HepG2 (cell line): Measurements from ENCODE around the gene SLC4A2. TPM values are rescaled to one million over a fixed set of nuclear protein-coding genes. Genes with fewer than 3 reads are reported as not detected.

ENCODE experiments used
- ADNP ChIP-seq: sonication (generic); formaldehyde crosslinking; IDR thresholded peaks from 2 replicates; pipeline ENCODE4 v1.4.0; 2020; ENCODE audit warnings: missing genetic modification reagents
- AKAP8 ChIP-seq: sonication (generic); formaldehyde crosslinking; IDR thresholded peaks from 2 replicates; pipeline ENCODE4 v1.5.1; 2020; ENCODE audit warnings: mild to moderate bottlenecking, missing genetic modification reagents
- ARNT ChIP-seq: fragments of 450-650 bp; IDR thresholded peaks from 2 replicates; pipeline ENCODE4 v1.6.1; 2017
- HNF4A ChIP-seq: sonication (generic); formaldehyde crosslinking; IDR thresholded peaks from 2 replicates; pipeline ENCODE4 v1.4.0; 2020; ENCODE audit warnings: missing genetic modification reagents
- IKZF1 ChIP-seq: fragments of 450-650 bp; IDR thresholded peaks from 2 replicates; pipeline ENCODE4 v1.7.1; 2016
- MAFF ChIP-seq: IDR thresholded peaks from 2 replicates; pipeline ENCODE4 v1.6.1; 2011; ENCODE audit warnings: low read depth, low read length, improper control_type of control experiment
- MLLT10 ChIP-seq: sonication (generic); formaldehyde crosslinking; IDR thresholded peaks from 2 replicates; pipeline ENCODE4 v1.4.0; 2020; ENCODE audit warnings: missing genetic modification reagents
- RBM39 ChIP-seq: fragments of 200-400 bp; formaldehyde crosslinking; IDR thresholded peaks from one replicate; pipeline ENCODE4 v1.6.1; 2018; ENCODE audit warnings: antibody characterized with exemption, mild to moderate bottlenecking, low read depth, low read length; ENCODE audit not compliant: poor library complexity, severe bottlenecking
- RFX5 ChIP-seq: IDR thresholded peaks from 2 replicates; pipeline ENCODE4 v1.6.1; 2011; ENCODE audit warnings: low read depth, low read length, improper control_type of control experiment
- SUZ12 ChIP-seq: fragments of 150-350 bp; IDR thresholded peaks from 2 replicates; pipeline ENCODE4 v1.6.1; 2014; ENCODE audit warnings: low read depth, low read length
- ZKSCAN8 ChIP-seq: IDR thresholded peaks from 2 replicates; pipeline ENCODE4 v1.6.1; 2016; ENCODE audit warnings: borderline replicate concordance, missing genetic modification reagents, missing compliant biosample characterization
- ZNF557 ChIP-seq: sonication (generic); formaldehyde crosslinking; IDR thresholded peaks from 2 replicates; pipeline ENCODE4 v1.4.0; 2020; ENCODE audit warnings: missing genetic modification reagents
- ZNF564 ChIP-seq: sonication (generic); formaldehyde crosslinking; IDR thresholded peaks from 2 replicates; pipeline ENCODE4 v1.8.1; 2023; ENCODE audit warnings: mild to moderate bottlenecking, missing genetic modification reagents
- ZNF674 ChIP-seq: sonication (generic); formaldehyde crosslinking; IDR thresholded peaks from 2 replicates; pipeline ENCODE4 v1.5.0; 2020; ENCODE audit warnings: low read depth, mild to moderate bottlenecking, missing genetic modification reagents
- ZNF737 ChIP-seq: sonication (generic); formaldehyde crosslinking; IDR thresholded peaks from 2 replicates; pipeline ENCODE4 v1.5.0; 2020; ENCODE audit warnings: missing genetic modification reagents, mild to moderate bottlenecking, borderline replicate concordance
- ZNF775 ChIP-seq: sonication (generic); formaldehyde crosslinking; IDR thresholded peaks from 2 replicates; pipeline ENCODE4 v1.4.0; 2020; ENCODE audit warnings: missing genetic modification reagents, mild to moderate bottlenecking, moderate library complexity, borderline replicate concordance
- polyA plus RNA-seq, 8 experiments: library from polyadenylated mRNA; depleted of rRNA in 3 of 8; stranded (reverse) in 7 of 8; unstranded in 1 of 8; fragments of >200 nt; fragmentation: Illumina TruSeq in 4 of 8; extraction: Trizol in 4 of 8; gene quantifications; 2 replicates each; pipeline versions ENCODE4 v1.2.1 to v1.2.3, GENCODE V29; 2011 to 2016; ENCODE audit warnings: low read depth in 4 of 8, missing spikeins in 1 of 8, mixed read lengths in 1 of 8; ENCODE audit not compliant: insufficient read depth in 1 of 8
- total RNA-seq, 5 experiments: library from RNA; depleted of rRNA; stranded (reverse); fragments of >200 nt; fragmentation: Illumina TruSeq; extraction: Trizol; gene quantifications; 2 replicates each; pipeline ENCODE4 v1.2.3, GENCODE V29; 2016; ENCODE audit warnings: low read depth in 1 of 5
- TF ChIP-seq, protein P1 (sequence below): sonication (generic); formaldehyde crosslinking; IDR thresholded peaks from 2 replicates; pipeline ENCODE4 v1.5.0; 2020; ENCODE audit warnings: mild to moderate bottlenecking, missing genetic modification reagents
- TF ChIP-seq, protein P2 (sequence below): sonication (generic); formaldehyde crosslinking; IDR thresholded peaks from 2 replicates; pipeline ENCODE4 v1.9.0; 2021; ENCODE audit warnings: missing genetic modification reagents, mild to moderate bottlenecking, borderline replicate concordance
- TF ChIP-seq, protein P3 (sequence below): sonication (generic); formaldehyde crosslinking; IDR thresholded peaks from 2 replicates; pipeline ENCODE4 v1.4.0; 2020; ENCODE audit warnings: mild to moderate bottlenecking, missing genetic modification reagents
- TF ChIP-seq, protein P4 (sequence below): sonication (generic); formaldehyde crosslinking; IDR thresholded peaks from 2 replicates; pipeline ENCODE4 v1.4.0; 2020; ENCODE audit warnings: missing genetic modification reagents, mild to moderate bottlenecking, borderline replicate concordance
- TF ChIP-seq, protein P5 (sequence below): IDR thresholded peaks from 2 replicates; pipeline ENCODE4 v1.6.1; 2016
- TF ChIP-seq, protein P6 (sequence below): sonication (generic); formaldehyde crosslinking; IDR thresholded peaks from 2 replicates; pipeline ENCODE4 v1.4.0; 2020; ENCODE audit warnings: missing genetic modification reagents; ENCODE audit errors: not compliant biosample characterization

Gene SLC4A2
- total and polyA plus RNA-seq, 2 of the 13 experiments (the other 11 are each of a cell fraction or from before 2014, with no cell fraction given) = 51.9 to 73.4 TPM

DNA sequence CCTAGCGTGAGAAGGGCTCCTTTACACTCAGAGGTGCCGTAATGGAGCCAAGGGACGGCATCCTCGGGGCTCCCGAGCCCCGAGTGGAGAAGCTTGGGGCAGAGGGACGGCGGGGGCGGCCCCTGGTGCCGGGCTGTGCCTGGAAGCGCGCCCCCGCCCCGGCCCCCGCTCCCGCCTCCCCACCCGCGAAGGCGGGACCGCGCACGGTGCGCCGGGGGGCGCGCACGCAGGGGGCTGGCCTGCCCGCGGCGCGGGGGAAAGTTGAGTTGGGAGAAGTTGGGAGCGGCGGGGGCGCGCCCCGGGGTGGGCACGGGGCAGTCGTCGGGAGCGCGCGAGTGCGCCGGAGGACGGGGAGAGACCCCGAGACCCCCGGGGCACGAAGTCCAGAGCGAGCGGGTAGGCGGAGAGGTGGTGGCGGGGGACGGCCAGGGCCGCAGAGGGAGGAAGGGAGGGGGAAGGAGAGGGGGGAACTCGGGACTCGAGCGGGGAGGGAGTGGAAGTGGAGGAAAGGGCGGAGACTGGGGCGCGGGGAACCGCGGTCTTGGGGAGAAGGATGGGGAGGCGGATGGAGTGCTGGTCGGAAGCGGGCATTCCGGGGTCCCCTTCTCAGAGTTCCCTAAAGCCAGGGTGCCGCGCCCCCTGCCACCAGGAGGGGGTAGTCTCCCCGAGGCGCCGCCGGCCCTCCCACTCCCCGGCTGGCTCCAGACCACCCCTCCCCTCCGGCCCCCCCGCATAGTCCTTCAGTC lies at the start of gene SLC4A2 (continued):
- no peak for TF ChIP-seq RFX5
- no peak for TF ChIP-seq ZNF775
- peak; percentile 45; the same call in 1 of the 2 replicates for TF ChIP-seq AKAP8
- no peak for TF ChIP-seq ZNF557 (CRISPR knock-in tag)
- TF ChIP-seq RBM39 = peak; percentile 19
- TF ChIP-seq HNF4A = no peak
- TF ChIP-seq, protein P1, sequence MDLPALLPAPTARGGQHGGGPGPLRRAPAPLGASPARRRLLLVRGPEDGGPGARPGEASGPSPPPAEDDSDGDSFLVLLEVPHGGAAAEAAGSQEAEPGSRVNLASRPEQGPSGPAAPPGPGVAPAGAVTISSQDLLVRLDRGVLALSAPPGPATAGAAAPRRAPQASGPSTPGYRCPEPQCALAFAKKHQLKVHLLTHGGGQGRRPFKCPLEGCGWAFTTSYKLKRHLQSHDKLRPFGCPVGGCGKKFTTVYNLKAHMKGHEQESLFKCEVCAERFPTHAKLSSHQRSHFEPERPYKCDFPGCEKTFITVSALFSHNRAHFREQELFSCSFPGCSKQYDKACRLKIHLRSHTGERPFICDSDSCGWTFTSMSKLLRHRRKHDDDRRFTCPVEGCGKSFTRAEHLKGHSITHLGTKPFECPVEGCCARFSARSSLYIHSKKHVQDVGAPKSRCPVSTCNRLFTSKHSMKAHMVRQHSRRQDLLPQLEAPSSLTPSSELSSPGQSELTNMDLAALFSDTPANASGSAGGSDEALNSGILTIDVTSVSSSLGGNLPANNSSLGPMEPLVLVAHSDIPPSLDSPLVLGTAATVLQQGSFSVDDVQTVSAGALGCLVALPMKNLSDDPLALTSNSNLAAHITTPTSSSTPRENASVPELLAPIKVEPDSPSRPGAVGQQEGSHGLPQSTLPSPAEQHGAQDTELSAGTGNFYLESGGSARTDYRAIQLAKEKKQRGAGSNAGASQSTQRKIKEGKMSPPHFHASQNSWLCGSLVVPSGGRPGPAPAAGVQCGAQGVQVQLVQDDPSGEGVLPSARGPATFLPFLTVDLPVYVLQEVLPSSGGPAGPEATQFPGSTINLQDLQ (CRISPR knock-in tag) = no peak
- no peak for TF ChIP-seq ZNF737 (CRISPR knock-in tag)
- TF ChIP-seq ARNT = no peak
- TF ChIP-seq MLLT10 (CRISPR knock-in tag) = no peak
- no peak for TF ChIP-seq MAFF
- TF ChIP-seq, protein P2, sequence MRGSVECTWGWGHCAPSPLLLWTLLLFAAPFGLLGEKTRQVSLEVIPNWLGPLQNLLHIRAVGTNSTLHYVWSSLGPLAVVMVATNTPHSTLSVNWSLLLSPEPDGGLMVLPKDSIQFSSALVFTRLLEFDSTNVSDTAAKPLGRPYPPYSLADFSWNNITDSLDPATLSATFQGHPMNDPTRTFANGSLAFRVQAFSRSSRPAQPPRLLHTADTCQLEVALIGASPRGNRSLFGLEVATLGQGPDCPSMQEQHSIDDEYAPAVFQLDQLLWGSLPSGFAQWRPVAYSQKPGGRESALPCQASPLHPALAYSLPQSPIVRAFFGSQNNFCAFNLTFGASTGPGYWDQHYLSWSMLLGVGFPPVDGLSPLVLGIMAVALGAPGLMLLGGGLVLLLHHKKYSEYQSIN = no peak
- TF ChIP-seq, protein P3, sequence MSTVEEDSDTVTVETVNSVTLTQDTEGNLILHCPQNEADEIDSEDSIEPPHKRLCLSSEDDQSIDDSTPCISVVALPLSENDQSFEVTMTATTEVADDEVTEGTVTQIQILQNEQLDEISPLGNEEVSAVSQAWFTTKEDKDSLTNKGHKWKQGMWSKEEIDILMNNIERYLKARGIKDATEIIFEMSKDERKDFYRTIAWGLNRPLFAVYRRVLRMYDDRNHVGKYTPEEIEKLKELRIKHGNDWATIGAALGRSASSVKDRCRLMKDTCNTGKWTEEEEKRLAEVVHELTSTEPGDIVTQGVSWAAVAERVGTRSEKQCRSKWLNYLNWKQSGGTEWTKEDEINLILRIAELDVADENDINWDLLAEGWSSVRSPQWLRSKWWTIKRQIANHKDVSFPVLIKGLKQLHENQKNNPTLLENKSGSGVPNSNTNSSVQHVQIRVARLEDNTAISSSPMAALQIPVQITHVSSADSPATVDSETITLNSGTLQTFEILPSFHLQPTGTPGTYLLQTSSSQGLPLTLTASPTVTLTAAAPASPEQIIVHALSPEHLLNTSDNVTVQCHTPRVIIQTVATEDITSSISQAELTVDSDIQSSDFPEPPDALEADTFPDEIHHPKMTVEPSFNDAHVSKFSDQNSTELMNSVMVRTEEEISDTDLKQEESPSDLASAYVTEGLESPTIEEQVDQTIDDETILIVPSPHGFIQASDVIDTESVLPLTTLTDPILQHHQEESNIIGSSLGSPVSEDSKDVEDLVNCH (CRISPR knock-in tag) = no peak
- TF ChIP-seq, protein P4, sequence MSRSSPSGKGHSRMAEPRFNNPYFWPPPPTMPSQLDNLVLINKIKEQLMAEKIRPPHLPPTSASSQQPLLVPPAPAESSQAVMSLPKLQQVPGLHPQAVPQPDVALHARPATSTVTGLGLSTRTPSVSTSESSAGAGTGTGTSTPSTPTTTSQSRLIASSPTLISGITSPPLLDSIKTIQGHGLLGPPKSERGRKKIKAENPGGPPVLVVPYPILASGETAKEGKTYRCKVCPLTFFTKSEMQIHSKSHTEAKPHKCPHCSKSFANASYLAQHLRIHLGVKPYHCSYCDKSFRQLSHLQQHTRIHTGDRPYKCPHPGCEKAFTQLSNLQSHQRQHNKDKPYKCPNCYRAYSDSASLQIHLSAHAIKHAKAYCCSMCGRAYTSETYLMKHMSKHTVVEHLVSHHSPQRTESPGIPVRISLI (CRISPR knock-in tag) = no peak
- TF ChIP-seq ZNF674 (CRISPR knock-in tag) = no peak
- TF ChIP-seq, protein P5, sequence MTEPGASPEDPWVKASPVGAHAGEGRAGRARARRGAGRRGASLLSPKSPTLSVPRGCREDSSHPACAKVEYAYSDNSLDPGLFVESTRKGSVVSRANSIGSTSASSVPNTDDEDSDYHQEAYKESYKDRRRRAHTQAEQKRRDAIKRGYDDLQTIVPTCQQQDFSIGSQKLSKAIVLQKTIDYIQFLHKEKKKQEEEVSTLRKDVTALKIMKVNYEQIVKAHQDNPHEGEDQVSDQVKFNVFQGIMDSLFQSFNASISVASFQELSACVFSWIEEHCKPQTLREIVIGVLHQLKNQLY (CRISPR knock-in tag) = no peak
- no peak for TF ChIP-seq ZKSCAN8 (CRISPR knock-in tag)
- no peak for TF ChIP-seq SUZ12
- no peak for TF ChIP-seq ZNF564
- no peak for TF ChIP-seq ADNP (CRISPR knock-in tag)
- TF ChIP-seq IKZF1 = no peak
- TF ChIP-seq, protein P6, sequence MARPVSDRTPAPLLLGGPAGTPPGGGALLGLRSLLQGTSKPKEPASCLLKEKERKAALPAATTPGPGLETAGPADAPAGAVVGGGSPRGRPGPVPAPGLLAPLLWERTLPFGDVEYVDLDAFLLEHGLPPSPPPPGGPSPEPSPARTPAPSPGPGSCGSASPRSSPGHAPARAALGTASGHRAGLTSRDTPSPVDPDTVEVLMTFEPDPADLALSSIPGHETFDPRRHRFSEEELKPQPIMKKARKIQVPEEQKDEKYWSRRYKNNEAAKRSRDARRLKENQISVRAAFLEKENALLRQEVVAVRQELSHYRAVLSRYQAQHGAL = no peak
